Cortex of kidney (tissue), 1 donor: ENCODE data around the gene CCDC88C.

Source experiments
- DNase-seq: peaks from one replicate; lab custom pipeline; 2025; lab: John Stamatoyannopoulos, UW

The CCDC88C gene

DNA sequence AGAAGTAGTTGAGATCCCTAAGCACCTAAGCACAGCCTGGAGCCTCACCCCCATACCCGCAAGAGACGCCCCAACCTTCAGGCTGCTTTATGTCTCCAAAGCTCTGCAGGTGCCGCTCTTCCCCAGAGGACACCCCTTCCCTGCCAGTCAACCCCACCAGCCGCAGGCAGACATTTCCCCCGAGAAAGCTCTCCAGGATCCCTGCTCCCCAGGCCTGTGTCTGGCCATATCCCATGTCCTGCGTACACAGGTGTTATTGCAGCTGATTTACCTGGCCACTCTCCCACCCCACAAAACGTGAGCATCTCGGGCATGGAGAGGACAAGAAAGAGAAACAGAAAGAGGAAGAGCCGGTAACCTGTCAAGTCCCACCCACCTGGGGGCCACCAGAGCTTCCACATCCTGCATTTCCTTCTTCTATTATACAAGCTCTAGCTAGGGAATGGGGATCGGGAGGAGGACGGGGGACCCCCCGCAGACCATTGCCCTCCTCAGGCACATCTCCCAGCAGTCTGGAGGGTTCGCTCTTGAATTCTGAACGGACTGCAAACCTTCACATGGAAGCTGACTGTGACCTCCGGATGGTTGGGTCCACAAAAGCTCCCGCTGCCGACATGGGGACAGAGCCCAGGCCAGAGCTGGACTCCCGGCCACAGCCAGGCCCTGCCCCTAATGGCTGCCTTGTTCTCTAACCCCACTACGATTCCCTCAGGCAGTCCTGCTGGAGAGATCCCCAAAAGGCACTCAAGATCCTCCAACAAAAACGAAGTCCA lies 17.6 kb downstream of the CCDC88C start:
- no peak for DNase-seq

DNA sequence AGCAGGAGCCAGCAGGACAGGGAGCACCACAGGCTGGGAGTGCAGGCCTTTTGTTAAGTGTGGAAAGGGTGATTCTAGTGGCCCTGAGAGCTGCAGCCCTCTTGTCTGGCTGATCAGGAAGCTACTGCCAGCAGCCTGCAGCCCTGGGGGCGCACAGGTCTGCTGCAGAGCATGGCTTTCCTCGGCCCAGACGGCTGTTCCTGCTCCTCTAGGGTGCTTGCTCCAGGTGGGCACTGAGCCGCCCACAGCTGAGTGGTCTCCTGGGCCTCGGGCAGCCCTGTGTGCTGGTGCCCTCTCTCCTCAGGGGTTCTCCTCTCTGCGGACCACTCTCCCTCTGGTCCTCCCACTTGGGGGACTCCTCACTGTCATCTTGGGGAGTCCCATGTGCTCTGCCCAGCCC lies 18.9 kb downstream of the CCDC88C start:
- no peak for DNase-seq

DNA sequence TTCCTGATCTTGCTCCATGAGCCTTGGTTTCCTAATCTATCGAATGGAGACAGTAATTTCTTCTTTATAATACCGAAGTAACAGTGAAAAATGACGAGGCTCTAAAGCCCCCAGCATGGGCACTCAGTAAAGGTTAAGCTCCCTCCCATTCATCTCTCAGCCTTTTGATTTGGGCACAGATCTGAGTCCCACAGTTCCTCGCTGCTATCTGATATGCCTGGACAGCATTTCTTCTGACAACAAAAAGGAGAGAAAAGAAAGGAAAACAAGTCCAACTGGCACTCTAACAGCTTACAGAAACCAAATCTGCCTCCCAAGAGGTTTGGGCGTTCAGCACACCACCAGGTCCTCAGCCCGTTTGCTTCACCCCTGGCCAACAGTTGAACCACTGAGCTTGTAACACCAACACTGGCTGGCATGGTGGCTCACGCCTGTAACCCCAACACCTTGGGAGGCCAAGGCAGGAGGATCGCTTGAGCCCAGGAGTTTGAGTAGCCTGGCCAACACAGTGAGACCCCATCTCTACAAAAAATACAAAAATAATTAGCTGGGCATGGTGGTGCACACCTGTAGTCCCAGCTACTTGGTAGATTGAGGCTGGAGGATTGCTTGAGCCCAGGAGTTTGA lies 19.5 kb downstream of the CCDC88C start:
- no peak for DNase-seq

DNA sequence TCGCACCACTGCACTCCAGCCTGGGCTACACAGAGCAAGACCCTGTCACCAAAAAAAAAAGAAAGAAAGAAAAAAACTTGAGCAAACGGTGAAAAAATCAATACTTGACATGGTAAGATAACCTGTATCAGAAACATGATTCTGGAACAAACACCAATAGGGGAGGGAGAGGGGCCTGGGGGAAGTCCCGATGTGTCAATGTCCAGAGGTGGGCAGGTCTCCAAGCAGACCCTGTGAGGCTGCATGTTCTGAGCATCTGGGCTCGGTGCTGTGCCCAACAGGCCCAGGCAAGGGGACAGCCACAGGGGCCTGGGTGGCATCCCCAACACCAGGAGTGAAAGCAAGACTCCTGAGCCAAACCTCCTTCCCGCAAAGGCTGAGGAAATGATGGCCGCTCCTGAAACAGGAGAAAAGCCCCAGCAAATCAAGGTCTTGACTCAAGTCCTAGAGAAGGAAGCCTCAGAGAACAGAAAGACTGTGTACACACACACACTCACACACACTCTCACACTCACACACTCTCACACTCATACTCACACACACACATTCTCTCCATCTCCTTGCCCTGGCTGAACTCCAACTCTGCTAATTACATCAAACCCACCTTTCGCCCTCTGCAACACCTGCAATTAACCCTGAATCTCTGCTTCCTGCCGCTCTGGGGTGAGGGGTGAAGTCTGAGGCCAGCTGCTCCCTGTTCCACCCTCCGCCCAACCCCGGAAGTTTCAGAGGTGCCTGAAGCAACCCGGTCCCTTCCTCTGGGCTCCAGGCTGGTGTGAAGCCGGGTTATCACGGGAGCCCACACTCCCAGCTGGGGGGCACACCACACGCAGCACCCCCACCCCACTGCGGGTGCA lies 20.4 kb downstream of the CCDC88C start:
- no peak for DNase-seq

DNA sequence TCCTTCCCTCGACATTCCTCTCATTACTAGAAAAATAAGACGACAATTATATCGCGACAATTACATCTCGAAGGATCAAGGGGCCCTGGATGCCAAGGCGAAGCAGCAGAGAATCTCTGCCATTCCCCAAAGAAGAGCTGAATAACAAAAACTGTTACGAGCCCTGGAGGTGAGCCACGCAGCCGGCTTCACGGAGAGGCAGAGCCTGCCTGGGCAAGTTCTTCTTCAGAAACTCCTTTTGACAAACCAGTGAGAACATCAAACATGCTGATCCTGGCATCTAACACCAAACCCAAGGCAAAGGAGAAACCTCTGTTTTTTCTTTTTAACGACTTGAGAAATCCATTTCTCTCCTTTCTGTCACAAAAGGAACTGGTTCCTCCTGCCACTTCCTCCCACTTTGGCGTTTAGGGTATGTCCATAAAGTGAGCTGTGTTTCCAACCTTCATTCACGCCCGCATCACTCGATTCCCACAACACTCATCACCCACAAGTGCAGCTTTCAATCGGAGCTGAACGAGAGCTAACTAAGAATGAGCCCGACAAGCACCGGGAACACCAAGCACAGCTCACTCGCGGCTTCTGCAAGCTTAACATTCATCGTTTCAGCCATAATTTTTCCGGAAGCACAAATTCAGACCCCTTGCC lies 21.5 kb downstream of the CCDC88C start:
- no peak for DNase-seq

DNA sequence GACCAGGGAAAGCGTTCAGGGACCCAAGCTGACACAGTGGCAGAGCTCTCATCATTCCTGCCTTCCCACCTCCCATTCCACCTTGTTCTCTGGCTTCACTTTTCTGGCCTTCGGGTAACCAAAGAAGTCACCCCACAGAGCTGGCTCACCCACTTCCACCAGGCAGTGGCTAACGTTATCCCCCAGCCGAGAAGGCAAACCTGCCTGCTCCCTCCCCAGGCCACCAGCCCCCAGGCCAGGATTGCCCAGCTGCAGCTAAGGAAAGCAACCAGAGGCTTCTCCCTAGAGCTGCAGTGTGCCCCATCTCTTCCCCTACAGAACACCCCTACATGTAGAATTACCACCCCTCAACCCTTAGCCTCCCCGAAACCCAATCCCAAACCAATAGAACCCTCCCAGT lies 22.2 kb downstream of the CCDC88C start:
- DNase-seq, result no peak

DNA sequence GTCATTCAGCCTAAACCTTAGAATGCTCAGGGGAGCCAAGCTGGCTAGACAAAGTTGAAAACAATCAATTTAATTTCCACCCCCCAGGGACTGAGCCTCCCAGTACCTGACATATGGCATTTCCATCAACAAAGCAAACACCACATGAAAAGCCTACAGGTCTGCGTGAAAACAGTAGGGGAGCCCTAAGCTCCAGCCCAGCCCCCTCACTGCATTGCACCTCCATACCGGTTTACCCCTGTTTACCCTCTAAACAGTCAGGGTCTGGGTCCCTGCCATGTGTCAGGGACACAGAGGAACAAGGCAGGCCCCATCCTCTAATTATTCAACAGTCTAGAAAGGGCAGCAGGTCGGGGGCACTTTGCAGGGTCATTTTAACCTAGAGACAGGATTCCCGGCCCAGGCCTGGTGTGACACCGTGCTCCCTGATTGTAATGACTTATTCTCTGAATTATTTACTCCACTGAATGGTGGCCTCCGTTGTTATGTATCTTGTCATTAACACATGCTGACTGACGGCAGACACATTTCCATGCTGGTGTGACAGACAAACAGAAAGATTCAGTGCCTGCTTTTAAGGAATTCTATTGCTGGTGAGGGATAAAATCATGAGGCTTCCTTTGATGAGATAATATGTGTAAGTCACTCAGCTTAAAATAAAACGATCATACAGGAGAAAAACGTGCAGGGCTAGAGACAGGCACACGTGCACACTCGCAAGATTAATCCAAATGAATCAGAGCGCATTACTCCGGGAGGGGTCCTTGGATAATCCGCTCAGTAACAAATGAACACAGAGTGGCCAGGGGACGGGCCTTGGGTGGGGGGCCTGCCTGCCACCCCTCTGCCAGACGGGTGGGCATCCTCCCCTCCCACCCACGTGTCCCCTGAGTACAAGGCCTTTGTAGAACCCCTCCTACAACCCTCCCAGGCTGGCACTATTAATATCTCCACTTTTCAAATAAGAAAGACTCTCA lies 23.2 kb downstream of the CCDC88C start:
- no peak for DNase-seq

DNA sequence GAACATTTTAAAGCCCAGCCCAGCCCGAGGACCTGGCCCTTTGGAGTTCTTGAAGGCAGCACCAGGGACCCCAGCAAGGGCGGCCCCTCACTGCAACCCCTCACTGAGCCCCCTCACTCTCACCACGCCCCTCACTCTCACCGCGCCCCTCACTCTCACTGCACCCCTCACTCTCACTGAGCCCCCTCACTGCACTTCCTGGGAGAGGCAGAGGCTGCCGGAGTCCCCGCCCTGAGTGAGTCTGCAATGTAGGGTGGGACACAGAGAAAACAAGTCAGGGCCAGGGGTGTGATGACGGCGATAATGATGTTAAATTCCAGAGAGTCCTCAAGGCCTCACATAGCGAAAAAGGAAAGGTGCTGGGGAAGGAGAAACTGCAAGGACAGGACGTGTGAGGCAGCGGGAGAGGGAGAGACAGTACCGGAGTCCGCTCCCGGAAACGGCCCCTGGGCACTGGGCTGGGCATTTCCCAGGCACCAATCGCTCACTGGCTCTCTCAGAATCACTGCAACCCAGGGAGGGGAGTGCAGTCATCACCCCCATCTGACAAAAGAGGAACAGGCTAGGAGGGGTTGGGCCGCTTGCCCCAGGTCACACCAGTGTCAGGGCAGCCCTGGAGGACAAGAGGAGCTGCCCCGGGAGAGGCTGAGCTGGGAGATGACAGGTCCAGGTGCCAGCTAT lies 24.9 kb downstream of the CCDC88C start:
- no peak for DNase-seq

DNA sequence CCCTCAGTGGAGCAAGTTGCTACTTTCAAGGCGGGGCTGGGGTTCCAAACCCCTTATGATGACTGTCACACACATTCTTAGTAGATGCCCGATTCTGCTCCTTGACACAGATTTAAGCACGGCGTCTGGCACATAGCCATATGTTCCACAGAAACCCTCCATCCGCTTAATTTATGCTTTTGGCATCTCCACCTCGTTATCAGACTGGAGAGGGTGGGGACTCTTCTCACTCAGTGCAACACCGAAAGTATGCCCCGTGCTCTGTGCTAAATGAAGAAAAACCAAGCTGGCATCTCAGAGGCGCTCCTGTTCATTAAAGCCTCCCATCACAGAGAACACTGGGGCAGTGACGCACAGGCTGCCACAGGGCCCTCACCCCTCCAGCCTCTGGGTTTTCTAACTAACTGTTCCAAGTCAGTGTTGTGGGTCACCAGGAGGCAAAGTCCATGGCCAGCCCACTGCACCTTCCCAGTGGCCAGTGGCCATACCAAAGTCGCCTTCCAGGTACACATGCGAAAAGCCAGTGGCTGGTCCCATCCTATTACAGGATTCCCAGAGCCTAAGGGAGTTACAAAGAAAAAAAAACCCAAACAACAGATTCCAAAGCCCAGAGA lies 27.3 kb downstream of the CCDC88C start:
- DNase-seq, result no peak

DNA sequence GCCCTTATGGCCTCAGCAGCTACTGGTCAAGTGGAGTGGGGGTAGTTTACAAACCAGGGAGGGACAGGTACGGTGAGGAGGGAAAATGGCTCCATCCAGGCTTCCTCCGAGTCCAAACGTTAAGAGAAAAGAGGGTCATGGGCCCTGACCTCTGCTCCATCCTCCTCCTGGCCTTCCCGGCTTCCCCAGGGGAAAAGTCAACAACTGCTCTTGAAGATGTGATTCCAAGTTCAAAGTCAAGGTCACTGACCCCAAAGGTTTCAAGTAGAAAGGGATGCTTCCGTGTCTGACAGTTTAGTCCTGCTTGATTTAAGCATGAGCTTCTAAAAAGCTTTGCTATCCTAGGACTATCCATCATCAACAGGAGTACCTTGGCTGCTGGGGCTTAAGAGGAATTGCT lies 28.5 kb downstream of the CCDC88C start:
- no peak for DNase-seq

DNA sequence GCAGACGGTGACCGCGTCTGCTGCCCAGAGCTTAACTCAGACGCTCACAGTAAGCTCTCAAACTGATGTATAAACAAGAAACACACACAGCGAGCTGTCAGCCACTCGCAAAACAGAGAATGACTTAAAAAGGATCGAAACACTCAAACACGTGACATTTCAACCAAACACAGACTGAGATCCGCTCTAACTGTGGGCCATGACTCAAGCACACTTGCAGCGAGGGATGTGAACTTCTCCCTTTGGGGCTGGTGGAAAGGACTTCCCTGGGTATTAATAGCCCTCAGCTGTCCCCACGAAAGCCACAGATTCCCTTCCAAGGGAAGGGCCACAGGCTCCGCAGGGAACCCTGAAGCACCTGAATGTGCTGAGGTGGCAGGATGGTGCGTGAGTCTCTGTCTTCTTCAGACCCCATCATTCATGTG lies 29.1 kb downstream of the CCDC88C start:
- DNase-seq, result no peak

DNA sequence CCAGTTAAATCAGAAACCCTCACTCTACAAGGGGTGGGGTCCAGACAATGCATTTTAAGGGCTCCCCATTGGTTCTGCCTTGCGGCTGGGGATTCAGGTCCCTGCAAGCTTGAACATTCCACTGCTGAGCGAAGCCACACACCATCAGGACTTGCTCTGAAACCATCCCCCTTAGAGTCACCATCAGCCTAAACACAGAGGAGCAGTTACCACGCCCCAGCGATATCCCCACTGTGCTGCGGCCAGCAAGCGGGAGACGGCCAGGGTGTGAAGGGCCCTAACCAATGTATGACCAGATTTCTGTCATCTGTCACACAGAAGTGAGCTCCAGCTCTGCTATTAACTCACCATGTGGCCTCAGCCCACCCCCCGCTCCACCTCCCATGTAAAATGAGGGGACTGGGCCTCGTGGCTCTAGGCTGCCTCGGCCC lies 29.7 kb downstream of the CCDC88C start:
- no peak for DNase-seq

DNA sequence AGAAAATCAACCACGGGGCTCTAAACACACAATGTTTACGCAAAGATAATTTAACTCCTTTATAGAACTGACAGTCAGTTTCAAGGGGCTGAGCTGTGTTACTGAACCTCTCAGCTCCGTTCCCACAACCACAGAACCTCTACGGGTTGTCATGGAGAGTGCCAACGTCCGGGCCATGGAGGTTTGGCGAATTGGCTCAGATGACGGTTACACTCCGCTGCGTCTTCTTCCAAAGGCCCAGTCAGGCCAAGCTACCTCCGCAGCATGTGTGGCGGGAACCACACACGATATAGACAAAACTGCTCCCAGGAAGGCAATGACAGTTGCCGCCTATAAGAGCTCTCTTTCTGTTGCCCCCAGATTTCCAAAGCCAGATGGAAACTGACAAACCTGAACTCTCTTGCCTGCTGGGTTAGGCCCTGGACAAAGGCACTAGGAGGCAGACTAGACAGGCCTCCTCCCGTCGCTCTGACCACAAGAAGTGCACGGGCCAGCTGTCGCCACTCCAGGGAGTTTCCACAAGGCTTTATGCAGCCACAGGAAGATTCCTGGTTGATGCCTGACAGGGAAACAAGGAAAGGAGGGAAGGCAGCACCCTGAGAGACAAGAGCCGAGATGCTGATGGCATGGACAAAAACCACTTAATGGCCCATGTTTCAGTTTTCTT lies 30.3 kb downstream of the CCDC88C start:
- DNase-seq, result no peak

DNA sequence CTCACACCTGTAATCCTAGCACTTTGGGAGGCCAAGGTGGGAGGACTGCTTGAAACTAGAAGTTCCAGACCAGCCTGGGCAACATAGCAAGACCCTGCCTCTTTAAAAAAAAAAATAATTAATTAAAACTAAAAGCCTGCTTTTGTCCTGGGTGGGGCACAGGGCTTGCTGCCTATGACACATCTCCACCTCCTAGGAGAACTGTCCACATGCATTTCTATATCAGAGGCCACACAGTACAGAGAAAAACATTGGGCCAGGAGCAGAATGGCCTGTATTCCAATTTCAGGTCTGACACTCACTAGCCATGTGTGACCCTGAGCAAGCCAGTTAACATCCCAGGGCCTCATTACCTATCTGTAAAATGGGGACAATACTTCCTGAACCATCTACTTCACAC lies 31.9 kb downstream of the CCDC88C start:
- no peak for DNase-seq

DNA sequence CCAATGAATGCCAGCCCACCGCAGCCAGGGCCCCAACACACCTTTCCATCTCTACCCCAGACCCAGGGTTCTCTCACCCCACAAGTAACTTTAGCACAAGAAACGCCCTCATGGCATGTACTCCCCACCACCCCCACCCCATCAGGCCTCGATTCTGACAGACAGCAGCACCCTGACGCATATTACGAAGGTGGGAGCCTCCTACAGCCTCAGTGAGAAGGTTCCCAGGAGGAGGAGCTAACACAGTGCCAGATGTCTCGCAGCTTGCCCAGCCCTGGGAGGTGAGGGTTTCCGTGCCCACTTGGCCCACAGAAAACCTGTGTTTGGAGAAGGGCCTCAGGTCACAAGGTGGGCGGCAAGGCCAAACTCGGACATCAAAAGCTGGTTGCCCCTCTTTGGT lies 32.4 kb downstream of the CCDC88C start:
- DNase-seq, result no peak

DNA sequence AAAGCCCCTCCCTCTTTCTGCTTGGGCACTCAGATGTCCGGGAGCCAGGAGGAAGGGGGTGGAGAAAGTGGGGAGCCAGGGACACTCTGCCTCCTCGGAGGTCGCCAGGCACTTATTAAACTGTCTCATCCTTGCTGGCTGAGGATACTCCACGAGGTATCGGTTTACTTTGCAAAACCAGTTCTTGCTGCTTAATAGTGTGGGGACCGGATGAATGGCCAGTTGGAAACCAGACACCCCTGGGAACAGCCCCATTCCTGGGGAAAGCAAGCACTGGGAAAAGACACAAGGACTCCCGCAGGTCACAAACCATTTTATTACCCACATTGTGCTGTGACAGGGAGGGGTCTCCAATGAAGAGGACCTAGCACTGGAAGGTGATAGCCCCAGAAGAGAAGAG lies 34.2 kb downstream of the CCDC88C start:
- DNase-seq, result no peak

DNA sequence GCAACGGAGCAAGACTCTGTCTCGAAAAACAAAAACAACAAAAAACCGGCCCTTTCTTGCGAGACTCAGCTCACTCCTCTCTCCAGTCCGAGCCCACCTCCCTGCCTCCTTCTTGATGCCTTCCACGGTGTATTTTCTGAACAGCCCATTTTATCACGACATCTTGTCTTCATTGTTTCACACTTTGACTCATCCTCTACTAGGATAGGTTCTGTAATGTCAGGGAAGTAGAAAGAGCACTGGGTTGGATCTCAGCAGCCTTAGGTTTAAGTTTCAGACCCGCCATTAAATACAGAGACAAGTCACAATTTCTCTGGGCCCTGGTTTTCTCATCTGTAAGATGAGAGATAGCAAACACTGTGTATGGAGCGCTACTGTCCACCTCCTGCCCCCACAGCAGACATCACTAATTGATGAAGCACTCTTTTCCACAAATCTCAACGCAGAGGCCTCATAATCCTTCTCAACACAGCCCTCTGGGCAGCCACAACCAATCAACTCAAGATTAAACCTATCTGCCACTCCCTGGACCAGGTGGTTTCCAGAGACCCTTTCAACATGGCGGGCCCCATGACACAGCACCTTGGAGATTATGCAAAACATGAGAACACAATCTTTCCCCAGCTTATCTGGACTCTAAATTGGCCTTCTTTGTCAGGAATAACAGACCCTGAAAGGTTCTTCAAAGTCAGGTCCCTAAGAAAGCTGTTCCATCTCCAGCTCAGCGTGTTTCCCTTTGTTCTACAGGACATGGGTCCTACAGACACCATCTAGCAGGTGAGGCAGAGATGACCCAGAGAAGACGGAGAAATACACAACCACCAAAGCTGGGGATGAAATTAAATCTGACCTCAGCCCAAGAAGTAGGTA lies 35.6 kb downstream of the CCDC88C start:
- DNase-seq, result no peak

DNA sequence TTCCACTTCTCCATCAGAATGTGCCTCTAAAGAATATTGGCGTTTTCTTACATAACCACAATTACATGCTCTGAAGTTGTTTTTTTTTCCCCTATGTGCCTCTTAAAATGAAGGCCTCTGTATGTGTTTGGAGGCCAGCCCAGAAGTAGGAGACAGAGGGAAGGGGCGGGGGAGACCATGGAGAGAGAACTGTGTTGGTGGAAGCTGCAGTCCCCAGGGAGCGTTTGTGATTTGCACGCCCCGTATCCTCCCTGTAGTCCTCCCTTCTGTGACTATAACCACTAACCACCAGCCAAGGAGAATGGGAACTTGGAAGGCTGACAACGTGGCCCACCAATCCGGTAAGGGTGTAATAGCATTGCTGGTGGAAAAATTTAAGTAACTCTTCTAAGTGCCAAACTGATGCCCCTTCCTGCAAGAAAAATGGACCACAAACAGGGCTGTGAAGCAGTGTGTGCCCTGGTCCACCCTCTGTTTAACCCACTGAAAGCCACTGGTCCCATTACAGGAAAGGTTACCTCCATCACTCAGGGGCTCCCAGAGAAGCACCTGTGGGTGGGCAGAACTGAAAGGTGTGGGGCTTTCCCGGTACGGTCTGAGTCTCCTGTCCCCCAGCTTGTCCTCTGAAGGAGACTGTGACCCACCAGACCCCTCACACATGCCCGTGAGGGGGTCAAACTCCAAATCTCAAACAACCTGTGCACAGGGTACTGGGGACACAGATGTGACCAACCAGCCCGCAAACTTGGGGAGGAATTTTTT lies 36.8 kb downstream of the CCDC88C start:
- no peak for DNase-seq
